ENCODE data around the gene SPTB. TPM values are rescaled to one million over a fixed set of nuclear protein-coding genes. Genes with fewer than 3 reads are reported as not detected.
A peak's percentile ranks its signal among the peaks of the same experiment; 100 is the strongest.

The SPTB gene
- total RNA-seq, 1 donor from 2014 or later: 14.9 TPM

DNA sequence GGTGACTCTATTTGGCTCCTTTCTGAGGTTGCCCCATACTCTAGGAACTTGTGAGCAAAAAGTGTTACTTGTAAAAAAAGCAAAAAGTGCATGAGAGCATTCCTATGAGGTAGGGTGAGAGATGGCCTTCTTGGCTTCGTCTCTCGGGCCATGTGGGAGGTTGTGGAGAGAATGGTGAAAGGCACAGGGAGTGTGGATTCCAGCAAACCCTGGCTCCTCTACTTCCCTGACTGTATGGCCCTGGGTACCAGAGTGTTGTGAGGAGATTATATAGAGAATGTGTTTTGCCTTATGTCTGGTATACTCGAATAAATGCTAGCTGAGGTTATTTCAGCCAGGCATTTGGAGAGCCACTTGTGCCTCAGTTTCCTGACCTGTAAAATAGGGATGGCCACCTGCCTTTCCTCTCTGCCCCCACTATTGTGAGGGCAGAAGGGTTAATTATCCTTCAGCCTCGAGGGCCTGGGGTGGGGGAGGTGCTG is 164.5 kb downstream of the SPTB start:
- H3K27me3 ChIP-seq: no peaks in the 10 kb centered on the region
- intact Hi-C loops (cut with DNase I): loop anchor here (5.0 kb wide), 1 partner anchor 33 kb away; no protein-coding TSS in a partner anchor
- TF ChIP-seq CTCF (IDR thresholded peaks at IDR 0.05): no peak
- peaks cover 18 to 63% of the 10 kb centered on the region in 2 donors for H3K4me1 ChIP-seq
- H3K9me3 ChIP-seq: peaks cover 0 to 6% of the 10 kb centered on the region in 2 donors
- DNase-seq (ENCODE audit: low spot score in 2 of 2): peak in 1 of 2 donors; percentile 54
- peak overlapping the region in 1 of 2 donors; percentile 61 for H3K4me3 ChIP-seq
- no peaks in the 10 kb centered on the region for H3K36me3 ChIP-seq
- H3K27ac ChIP-seq: peak overlapping the region; percentile 89 to 96

DNA sequence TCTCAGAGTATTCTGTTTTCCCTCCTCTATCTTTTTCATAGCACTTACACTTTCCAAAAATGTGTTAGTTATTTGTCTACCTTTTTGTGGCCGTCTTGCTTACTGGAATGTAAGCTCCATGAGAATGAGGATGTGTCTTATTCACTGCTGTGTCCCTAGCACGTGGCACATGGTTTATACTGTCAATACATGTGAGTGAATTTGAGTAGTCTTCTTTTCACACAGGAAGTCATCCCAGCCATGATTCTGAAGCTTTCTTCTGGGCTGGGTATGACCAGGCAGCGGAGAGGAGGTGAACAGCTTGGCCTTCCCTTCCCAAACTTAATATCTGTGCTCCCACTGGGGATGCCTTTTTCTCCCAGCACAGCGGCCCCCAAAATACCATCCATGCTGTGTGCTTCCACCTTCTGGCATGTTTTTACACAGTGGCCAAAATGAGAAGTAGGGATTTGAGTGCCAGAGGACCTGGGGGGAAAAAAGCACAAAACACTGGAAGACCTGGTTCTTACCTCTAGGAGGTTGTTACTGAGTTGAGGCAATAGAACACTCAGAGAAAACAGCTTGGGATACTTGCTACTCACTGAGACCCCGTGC is 165.2 kb downstream of the SPTB start:
- no peak overlapping the region for H3K4me3 ChIP-seq
- TF ChIP-seq CTCF (IDR thresholded peaks at IDR 0.05): no peak
- peaks cover 0 to 6% of the 10 kb centered on the region in 2 donors for H3K9me3 ChIP-seq
- H3K27me3 ChIP-seq: no peaks in the 10 kb centered on the region
- H3K4me1 ChIP-seq: peaks cover 15 to 63% of the 10 kb centered on the region in 2 donors
- peak overlapping the region; percentile 89 to 96 for H3K27ac ChIP-seq
- no peak for DNase-seq (ENCODE audit: low spot score in 2 of 2)
- intact Hi-C loops (cut with DNase I): loop anchor here (5.0 kb wide), 1 partner anchor 32 kb away; no protein-coding TSS in a partner anchor
- H3K36me3 ChIP-seq: no peaks in the 10 kb centered on the region

DNA sequence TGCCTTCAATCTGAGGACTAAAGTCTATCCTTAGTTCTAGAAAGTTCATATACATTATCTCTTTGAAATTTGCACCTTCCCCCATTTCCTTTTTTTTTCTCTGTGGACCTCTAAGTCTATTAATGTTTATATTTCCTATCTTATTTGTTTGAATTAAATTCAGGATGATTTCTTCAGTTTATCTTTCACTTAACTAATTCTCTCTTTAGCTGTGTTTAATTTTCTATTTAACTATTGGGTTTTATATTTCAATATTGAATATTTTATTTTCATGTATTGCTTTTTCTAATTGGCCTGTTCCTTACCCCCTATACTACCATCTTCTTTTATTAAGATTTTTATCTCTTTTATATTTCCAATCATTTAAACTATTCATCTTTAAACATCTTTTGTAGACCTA is 166.0 kb downstream of the SPTB start:
- H3K4me1 ChIP-seq: peaks cover 14 to 63% of the 10 kb centered on the region in 2 donors
- intact Hi-C loops (cut with DNase I): no loop called here

DNA sequence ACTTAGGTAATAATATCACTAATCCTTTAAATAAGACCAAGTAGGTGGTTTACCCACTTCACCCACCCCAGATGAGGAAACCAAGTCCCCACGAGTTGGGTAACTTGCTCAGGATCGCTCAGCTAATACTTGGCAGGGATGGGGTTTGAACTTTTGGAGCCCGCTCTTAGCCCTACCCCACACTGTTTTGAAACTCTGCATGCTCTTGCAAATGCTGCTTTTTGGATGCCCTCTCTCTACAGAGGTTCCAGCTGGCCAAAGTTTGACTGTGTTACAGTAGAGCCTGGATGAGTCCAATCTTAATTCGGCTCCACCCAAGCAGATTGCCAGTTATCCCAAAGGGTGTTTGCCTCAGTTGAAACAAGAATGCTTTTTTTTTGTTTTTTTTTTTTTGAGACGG is 168.7 kb downstream of the SPTB start:
- Histone ChIP-seq H3K36me3 (no peaks in the 10 kb centered on the region), H3K4me1 (peaks cover 13 to 63% of the 10 kb centered on the region in 2 donors), H3K9me3 (peaks cover 0 to 6% of the 10 kb centered on the region in 2 donors), H3K27me3 (no peaks in the 10 kb centered on the region), H3K27ac (peak overlapping the region; percentile 88 to 95), H3K4me3 (peak overlapping the region in 1 of 2 donors; percentile 14)
- no peak for TF ChIP-seq CTCF (IDR thresholded peaks at IDR 0.05)
- intact Hi-C loops (cut with DNase I): no loop called here
- DNase-seq (ENCODE audit: low spot score in 2 of 2): peak in 1 of 2 donors; percentile 72

More for the DNA sequence above, 166.0 kb downstream of the SPTB start:
- TF ChIP-seq CTCF (IDR thresholded peaks at IDR 0.05): no peak
- no peaks in the 10 kb centered on the region for H3K36me3 ChIP-seq
- no peaks in the 10 kb centered on the region for H3K27me3 ChIP-seq
- no peak overlapping the region for H3K4me3 ChIP-seq
- DNase-seq (ENCODE audit: low spot score in 2 of 2): no peak
- H3K9me3 ChIP-seq: peaks cover 0 to 6% of the 10 kb centered on the region in 2 donors
- peak overlapping the region in 1 of 2 donors; percentile 96 for H3K27ac ChIP-seq

- no peak for TF ChIP-seq CTCF (IDR thresholded peaks at IDR 0.05)
- intact Hi-C loops (cut with DNase I): loop anchor here (2.0 to 5.0 kb wide), 3 partner anchors 37 to 168 kb away; partner anchors contain the start of gene HSPA2
- peaks cover 0 to 6% of the 10 kb centered on the region in 2 donors for H3K9me3 ChIP-seq
- peak in 1 of 2 donors; percentile 52 for DNase-seq (ENCODE audit: low spot score in 2 of 2)
- H3K27me3 ChIP-seq: no peaks in the 10 kb centered on the region
- peaks cover 13 to 50% of the 10 kb centered on the region in 2 donors for H3K4me1 ChIP-seq
- peak overlapping the region; percentile 39 to 74 for H3K4me3 ChIP-seq
- H3K27ac ChIP-seq: peak overlapping the region; percentile 88 to 95
- no peaks in the 10 kb centered on the region for H3K36me3 ChIP-seq
Measured at GRCh38 chr14:64709126-64709525, 170.6 kb downstream of the SPTB start.

Data from ascending aorta (tissue), 2 donors.